Progenitor cell of endocrine pancreas (in vitro differentiated cells): ENCODE measurements around the gene RNF150. TPM values are rescaled to one million over a fixed set of nuclear protein-coding genes. Genes with fewer than 3 reads are reported as not detected.
"Not testable (repeated sequence)": the region's sequence is repeated elsewhere in the genome, so short reads cannot be mapped to it uniquely, and the experiment has no call there.

ENCODE experiments used
- DNase-seq: peaks from one replicate; pipeline ENCODE4 v3.0.0; 2021; ENCODE audit warnings: low spot score; ENCODE audit not compliant: unreplicated experiment
- H3K27ac Mint-ChIP-seq: 2 replicates; pipeline ENCODE4 v1.8.0; 2021; ENCODE audit warnings: mild to moderate bottlenecking, moderate library complexity, mixed read lengths
- H3K27me3 Mint-ChIP-seq: 2 replicates; pipeline ENCODE4 v1.8.0; 2021; ENCODE audit warnings: mixed read lengths
- H3K36me3 Mint-ChIP-seq: 2 replicates; pipeline ENCODE4 v1.8.0; 2022; ENCODE audit warnings: mixed read lengths; ENCODE audit not compliant: insufficient read depth
- H3K4me1 Mint-ChIP-seq: 2 replicates; pipeline ENCODE4 v1.8.0; 2021; ENCODE audit warnings: low read depth, mixed read lengths
- H3K4me3 Mint-ChIP-seq: 2 replicates; pipeline ENCODE4 v1.8.0; 2021; ENCODE audit warnings: low read depth, mild to moderate bottlenecking, moderate library complexity, mixed read lengths
- H3K9me3 Mint-ChIP-seq: 2 replicates; pipeline ENCODE4 v1.8.0; 2021; ENCODE audit warnings: low read depth, mixed read lengths
- total RNA-seq: library from RNA; stranded (reverse); gene quantifications from 2 replicates; pipeline ENCODE4 v1.2.1, GENCODE V29; 2021
- TF ChIP-seq, protein P1 (sequence below): fragments of 200-600 bp; sonication (generic); IDR thresholded peaks from one replicate; pipeline ENCODE4 v1.5.0; 2021; ENCODE audit warnings: antibody characterized with exemption, mild to moderate bottlenecking; ENCODE audit not compliant: unreplicated experiment

The RNF150 gene
- total RNA-seq, 1 donor from 2014 or later: 23.1 TPM

DNA sequence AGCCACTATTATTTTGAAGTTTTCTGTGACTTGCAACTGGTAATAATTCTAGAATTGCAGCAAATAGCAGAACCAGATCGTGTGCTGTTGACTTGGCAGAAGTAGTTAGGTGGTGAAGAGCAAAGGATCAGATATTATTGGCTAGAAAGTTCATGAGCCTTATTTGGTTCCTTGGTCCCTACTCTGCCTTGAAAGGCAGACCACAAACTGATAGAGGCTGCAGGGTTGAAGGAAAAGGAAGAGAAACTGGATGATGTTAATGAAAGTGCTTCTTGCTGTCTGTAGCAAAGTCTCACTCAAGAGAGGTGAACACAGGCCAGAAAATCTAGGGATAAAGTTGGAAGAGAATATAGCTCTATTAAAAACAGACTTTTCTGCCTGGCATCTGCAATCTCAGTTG is 41.2 kb upstream of the RNF150 start:
- Mint-ChIP-seq H3K9me3 (no peaks in the 10 kb centered on the region), H3K36me3 (no peaks in the 10 kb centered on the region), H3K4me3 (no peak overlapping the region), H3K4me1 (peaks cover 2% of the 10 kb centered on the region), H3K27ac (no peak overlapping the region), H3K27me3 (peaks cover 3% of the 10 kb centered on the region)
- TF ChIP-seq, protein P1, sequence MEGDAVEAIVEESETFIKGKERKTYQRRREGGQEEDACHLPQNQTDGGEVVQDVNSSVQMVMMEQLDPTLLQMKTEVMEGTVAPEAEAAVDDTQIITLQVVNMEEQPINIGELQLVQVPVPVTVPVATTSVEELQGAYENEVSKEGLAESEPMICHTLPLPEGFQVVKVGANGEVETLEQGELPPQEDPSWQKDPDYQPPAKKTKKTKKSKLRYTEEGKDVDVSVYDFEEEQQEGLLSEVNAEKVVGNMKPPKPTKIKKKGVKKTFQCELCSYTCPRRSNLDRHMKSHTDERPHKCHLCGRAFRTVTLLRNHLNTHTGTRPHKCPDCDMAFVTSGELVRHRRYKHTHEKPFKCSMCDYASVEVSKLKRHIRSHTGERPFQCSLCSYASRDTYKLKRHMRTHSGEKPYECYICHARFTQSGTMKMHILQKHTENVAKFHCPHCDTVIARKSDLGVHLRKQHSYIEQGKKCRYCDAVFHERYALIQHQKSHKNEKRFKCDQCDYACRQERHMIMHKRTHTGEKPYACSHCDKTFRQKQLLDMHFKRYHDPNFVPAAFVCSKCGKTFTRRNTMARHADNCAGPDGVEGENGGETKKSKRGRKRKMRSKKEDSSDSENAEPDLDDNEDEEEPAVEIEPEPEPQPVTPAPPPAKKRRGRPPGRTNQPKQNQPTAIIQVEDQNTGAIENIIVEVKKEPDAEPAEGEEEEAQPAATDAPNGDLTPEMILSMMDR: no peak
- no peak for DNase-seq

DNA sequence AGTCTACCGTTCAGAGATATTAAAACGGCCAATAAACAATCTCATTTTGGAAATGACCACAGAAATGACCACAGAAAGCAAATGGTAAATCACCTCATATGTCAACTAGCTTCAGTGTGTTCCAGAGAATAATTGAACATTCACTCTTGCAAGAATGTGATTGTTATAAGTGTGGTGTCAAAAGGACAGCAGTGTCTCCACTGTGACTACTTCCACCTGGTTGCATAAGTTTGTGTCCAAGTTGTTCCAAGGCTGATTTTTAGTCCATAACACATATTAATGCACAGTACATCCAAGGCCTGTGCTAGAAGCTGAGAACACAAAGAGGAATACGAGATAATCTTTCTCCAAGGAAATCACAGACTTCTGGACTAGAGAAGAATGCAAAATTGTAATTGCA is 37.4 kb upstream of the RNF150 start:
- TF ChIP-seq, protein P1: no peak
- no peaks in the 10 kb centered on the region for H3K4me1 Mint-ChIP-seq
- peaks cover 3% of the 10 kb centered on the region for H3K27me3 Mint-ChIP-seq
- no peak for DNase-seq
- no peaks in the 10 kb centered on the region for H3K9me3 Mint-ChIP-seq
- H3K4me3 Mint-ChIP-seq: no peak overlapping the region
- no peak overlapping the region for H3K27ac Mint-ChIP-seq
- H3K36me3 Mint-ChIP-seq: no peaks in the 10 kb centered on the region

DNA sequence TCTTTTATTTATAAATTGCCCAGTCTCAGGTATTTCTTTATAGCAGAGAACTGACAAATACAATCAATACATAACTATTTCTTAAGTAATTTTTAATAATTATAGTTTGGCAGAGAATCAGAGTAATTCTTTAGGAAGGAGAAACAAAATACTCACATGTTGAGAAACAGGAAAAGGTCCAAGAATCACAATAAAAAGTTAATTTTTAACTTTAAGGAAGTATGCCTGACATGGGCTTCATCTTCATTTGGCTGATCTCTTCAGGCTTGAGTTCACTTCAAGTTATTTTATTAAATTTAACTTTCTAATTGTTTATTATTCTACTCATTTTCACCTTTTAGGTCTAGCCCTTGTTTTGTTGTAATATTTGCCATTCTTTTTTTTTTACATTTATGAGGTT is 36.1 kb upstream of the RNF150 start:
- Mint-ChIP-seq H3K4me1 (no peaks in the 10 kb centered on the region), H3K36me3 (no peaks in the 10 kb centered on the region), H3K4me3 (no peak overlapping the region), H3K27ac (no peak overlapping the region), H3K27me3 (peaks cover under 1% of the 10 kb centered on the region), H3K9me3 (no peaks in the 10 kb centered on the region)
- no peak for DNase-seq
- TF ChIP-seq, protein P1: no peak

- not testable (repeated sequence) for H3K27ac Mint-ChIP-seq, H3K4me3 Mint-ChIP-seq, H3K4me1 Mint-ChIP-seq, H3K27me3 Mint-ChIP-seq, H3K36me3 Mint-ChIP-seq, H3K9me3 Mint-ChIP-seq, DNase-seq
These were observed 31.7 kb upstream of the RNF150 start for GRCh38 chr4:141165001-141165400.

- H3K9me3 Mint-ChIP-seq: peaks cover 8% of the 10 kb centered on the region
- DNase-seq: no peak
- no peak overlapping the region for H3K27ac Mint-ChIP-seq
- TF ChIP-seq, protein P1: no peak
- H3K36me3 Mint-ChIP-seq: peaks cover 1% of the 10 kb centered on the region
- H3K27me3 Mint-ChIP-seq: no peaks in the 10 kb centered on the region
- H3K4me1 Mint-ChIP-seq: no peaks in the 10 kb centered on the region
- H3K4me3 Mint-ChIP-seq: no peak overlapping the region
These were observed 25.8 kb upstream of the RNF150 start for GRCh38 chr4:141159027-141159426.

DNA sequence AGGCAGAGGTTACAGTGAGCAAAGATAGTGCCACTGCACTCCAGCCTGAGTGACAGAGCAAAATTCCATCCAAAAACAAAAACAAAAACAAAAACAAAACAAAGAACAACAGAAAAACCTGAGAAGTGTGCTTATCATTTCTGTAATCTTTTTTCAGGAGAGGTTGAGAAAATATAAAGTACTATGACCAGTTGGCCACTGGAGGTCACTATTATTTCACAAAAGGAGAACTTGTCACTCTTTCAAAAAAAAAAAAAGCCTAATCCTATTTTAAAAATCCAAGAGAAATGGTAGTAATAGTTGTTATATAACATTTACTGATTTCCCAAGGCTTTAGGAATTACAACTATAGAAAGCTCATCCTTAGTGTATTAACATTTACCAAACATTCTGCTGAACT is 24.9 kb upstream of the RNF150 start:
- Mint-ChIP-seq H3K9me3 (peaks cover 8% of the 10 kb centered on the region), H3K4me1 (no peaks in the 10 kb centered on the region), H3K36me3 (peaks cover 1% of the 10 kb centered on the region), H3K4me3 (no peak overlapping the region), H3K27me3 (no peaks in the 10 kb centered on the region), H3K27ac (no peak overlapping the region)
- no peak for DNase-seq
- TF ChIP-seq, protein P1: peak; percentile 79
